Right lobe of liver (tissue), 6 donors: ENCODE results near the gene TEDC2. TPM values are rescaled to one million over a fixed set of nuclear protein-coding genes. Genes with fewer than 3 reads are reported as not detected.

Experiments used
- ATAC-seq, 4 donors: fragments of 200-7000 bp; cut with Tn5 transposase; one replicate each; pipeline ENCODE4 v1.9.1; 2020; ENCODE audit warnings: mild to moderate bottlenecking in 4 of 4, moderate library complexity in 4 of 4
- DNase-seq, 3 donors: peaks; one replicate each; pipeline ENCODE4 v3.0.0-alpha.2; 2020
- H3K27ac ChIP-seq, 3 donors: fragments of 200-600 bp; one replicate each; pipeline ENCODE4 v1.8.0; 2022
- H3K27me3 ChIP-seq, 2 donors: fragments of 200-600 bp; one replicate each; pipeline ENCODE4 v1.8.0; 2022
- H3K36me3 ChIP-seq, 4 donors: fragments of 200-600 bp; sonication (generic) in 1 of 4; one replicate each; pipeline versions ENCODE4 v1.5.1 to v1.8.0; 2017 to 2022; ENCODE audit warnings: control low read depth in 1 of 4
- H3K4me1 ChIP-seq, 4 donors: fragments of 200-600 bp; sonication (generic) in 1 of 4; one replicate each; pipeline versions ENCODE4 v1.5.1 to v1.8.0; 2017 to 2022; ENCODE audit warnings: control low read depth in 1 of 4
- H3K4me3 ChIP-seq, 3 donors: fragments of 200-600 bp; one replicate each; pipeline ENCODE4 v1.8.0; 2022
- H3K9me3 ChIP-seq, 4 donors: fragments of 200-600 bp; sonication (generic) in 1 of 4; one replicate each; pipeline versions ENCODE4 v1.5.1 to v1.8.0; 2017 to 2022; ENCODE audit warnings: control low read depth in 1 of 4
- POLR2A ChIP-seq: fragments of 450-650 bp; IDR thresholded peaks from one replicate; pipeline ENCODE4 v1.6.1; 2017; ENCODE audit warnings: antibody characterized with exemption, mild to moderate bottlenecking
- WGBS: methylation state at CpG from one replicate; pipeline ENCODE4 v1.1.6; 2018; ENCODE audit warnings: low coverage, low lambda C conversion rate; ENCODE audit not compliant: insufficient coverage; ENCODE audit errors: missing lambda C conversion rate; 5-methylcytosine and 5-hydroxymethylcytosine counted together
- intact Hi-C, 2 donors: fragments of 100-400 bp; cut with DNase I; formaldehyde crosslinking; loops; one replicate each; pipeline versions ENCODE4 v1.11.2 to v1.14.1; 2022
- total RNA-seq, 6 experiments: library from RNA; depleted of rRNA in 2 of 6; stranded (reverse); fragments of >200 nt in 2 of 6; fragmentation: NEBNext Ultra II Directional in 3 of 6; extraction: Animal tissue kit (Norgen Biotek cat#: 25700) in 3 of 6; gene quantifications; one replicate each; pipeline versions ENCODE4 v1.1.0 to v1.2.4, GENCODE V29; 2016 to 2023
- TF ChIP-seq, protein P1 (sequence below), 4 donors: fragments of 200-600 bp in 3 of 4; fragments of 450-650 bp in 1 of 4; IDR thresholded peaks; one replicate each; pipeline versions ENCODE4 v1.5.1 to v1.8.0; 2016 to 2022; ENCODE audit warnings: antibody characterized with exemption in 4 of 4, mild to moderate bottlenecking in 2 of 4
- donor health status: DM: no; HTN: yes; CAD: no.
- donor health status: DM: no; HTN: no; CAD: no.
- donor health status: DM: no; HTN: no; CAD: no.
- donor health status: DM: no; HTN: yes; CAD: no.
- donor health status: DM: no; HTN: yes; CAD: no.

TEDC2 gene
- total RNA-seq, 6 experiments from 2014 or later, result 0.35 to 2.8 (median 0.87) TPM

DNA sequence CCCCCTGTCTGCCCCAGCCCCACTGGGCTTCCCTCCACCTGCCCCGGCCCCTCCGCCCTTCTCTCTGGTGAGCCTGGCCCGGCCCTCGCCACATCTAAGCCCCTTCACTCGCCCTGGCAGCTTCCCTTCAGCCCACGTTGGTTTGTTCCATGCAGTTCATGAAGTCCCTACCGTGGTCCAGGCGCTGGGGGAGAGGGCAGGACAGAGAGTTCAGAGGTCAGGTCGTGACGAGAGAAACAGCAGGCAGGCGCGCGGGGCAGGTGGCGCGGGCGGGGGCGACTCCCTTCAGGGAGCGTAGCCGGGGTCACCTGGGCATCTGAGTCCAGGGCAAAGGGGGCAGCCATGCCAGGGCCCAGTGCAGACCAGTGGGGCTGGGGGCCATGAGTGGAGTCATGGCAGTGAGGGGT lies 8.9 kb upstream of the TEDC2 start:
- intact Hi-C loops, result no loop called here
- H3K9me3 ChIP-seq, result no peaks in the 10 kb centered on the region
- WGBS, result 86% methylated on average over 6 of the region's 19 CpGs
- H3K36me3 ChIP-seq, result no peaks in the 10 kb centered on the region
- H3K27me3 ChIP-seq, result no peaks in the 10 kb centered on the region
- no peaks in the 10 kb centered on the region for H3K4me1 ChIP-seq
- no peak for DNase-seq
- no peak overlapping the region for H3K4me3 ChIP-seq
- no peak overlapping the region for H3K27ac ChIP-seq
- TF ChIP-seq, protein P1, sequence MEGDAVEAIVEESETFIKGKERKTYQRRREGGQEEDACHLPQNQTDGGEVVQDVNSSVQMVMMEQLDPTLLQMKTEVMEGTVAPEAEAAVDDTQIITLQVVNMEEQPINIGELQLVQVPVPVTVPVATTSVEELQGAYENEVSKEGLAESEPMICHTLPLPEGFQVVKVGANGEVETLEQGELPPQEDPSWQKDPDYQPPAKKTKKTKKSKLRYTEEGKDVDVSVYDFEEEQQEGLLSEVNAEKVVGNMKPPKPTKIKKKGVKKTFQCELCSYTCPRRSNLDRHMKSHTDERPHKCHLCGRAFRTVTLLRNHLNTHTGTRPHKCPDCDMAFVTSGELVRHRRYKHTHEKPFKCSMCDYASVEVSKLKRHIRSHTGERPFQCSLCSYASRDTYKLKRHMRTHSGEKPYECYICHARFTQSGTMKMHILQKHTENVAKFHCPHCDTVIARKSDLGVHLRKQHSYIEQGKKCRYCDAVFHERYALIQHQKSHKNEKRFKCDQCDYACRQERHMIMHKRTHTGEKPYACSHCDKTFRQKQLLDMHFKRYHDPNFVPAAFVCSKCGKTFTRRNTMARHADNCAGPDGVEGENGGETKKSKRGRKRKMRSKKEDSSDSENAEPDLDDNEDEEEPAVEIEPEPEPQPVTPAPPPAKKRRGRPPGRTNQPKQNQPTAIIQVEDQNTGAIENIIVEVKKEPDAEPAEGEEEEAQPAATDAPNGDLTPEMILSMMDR (IDR thresholded peaks at IDR 0.05), result no peak
- TF ChIP-seq POLR2A, result no peak
- ATAC-seq, result no peak

DNA sequence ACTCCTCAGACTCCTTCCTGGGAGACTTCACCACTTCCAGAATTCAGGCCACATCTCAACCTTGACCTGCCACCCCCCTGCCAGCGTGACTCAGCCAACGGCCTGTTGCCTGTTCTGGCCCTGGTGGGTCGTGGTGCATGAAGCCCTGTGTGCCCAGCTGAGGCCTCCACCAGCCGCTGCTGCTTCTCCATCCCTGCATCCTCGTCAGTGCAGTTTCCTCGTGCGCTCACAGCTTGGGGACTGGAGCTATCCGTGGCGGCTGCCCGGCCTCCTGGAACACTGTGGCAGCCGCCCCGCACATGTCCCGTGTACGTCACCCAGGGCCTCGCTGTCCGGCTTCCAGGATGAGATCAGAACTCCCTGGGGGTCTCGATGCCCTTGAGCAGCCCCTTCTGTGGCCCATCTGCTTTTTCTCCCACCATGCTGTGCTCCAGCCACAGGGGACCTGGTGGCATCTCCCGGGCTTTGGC lies 8.0 kb upstream of the TEDC2 start:
- ATAC-seq (no peak), DNase-seq (no peak)
- no peak for TF ChIP-seq POLR2A
- TF ChIP-seq, protein P1 (IDR thresholded peaks at IDR 0.05), result no peak
- H3K9me3 ChIP-seq, result no peaks in the 10 kb centered on the region
- H3K27ac ChIP-seq, result no peak overlapping the region
- no peak overlapping the region for H3K4me3 ChIP-seq
- H3K36me3 ChIP-seq, result no peaks in the 10 kb centered on the region
- no peaks in the 10 kb centered on the region for H3K27me3 ChIP-seq
- WGBS, result 100% methylated on average over 8 of the region's 18 CpGs
- intact Hi-C loops, result no loop called here
- no peaks in the 10 kb centered on the region for H3K4me1 ChIP-seq

DNA sequence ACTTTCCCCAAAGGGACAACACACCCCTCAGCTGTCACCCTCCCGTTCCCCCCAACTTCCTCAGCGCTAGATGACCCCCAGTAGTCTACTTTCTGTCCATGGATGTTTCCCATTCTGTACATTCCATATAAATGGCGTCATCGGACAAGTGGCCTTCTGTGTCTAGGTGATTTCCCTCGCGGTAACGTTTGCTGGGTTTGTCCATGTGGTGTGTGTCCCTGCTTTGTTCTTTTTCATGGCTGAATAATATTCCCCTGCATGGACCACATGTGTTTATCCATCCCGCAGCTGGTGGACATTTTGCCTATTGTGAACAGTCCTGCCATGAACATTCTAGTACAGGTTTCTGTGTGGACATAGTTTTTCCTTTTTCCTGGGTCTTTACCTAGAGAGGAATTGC lies 7.3 kb upstream of the TEDC2 start:
- ATAC-seq, result no peak
- Histone ChIP-seq H3K4me1 (no peaks in the 10 kb centered on the region), H3K27ac (no peak overlapping the region), H3K36me3 (no peaks in the 10 kb centered on the region), H3K4me3 (no peak overlapping the region), H3K9me3 (no peaks in the 10 kb centered on the region), H3K27me3 (no peaks in the 10 kb centered on the region)
- intact Hi-C loops, result no loop called here
- TF ChIP-seq, protein P1 (IDR thresholded peaks at IDR 0.05), result no peak
- TF ChIP-seq POLR2A, result no peak
- WGBS, result 100% methylated on average over 6 of the region's 8 CpGs
- no peak for DNase-seq

DNA sequence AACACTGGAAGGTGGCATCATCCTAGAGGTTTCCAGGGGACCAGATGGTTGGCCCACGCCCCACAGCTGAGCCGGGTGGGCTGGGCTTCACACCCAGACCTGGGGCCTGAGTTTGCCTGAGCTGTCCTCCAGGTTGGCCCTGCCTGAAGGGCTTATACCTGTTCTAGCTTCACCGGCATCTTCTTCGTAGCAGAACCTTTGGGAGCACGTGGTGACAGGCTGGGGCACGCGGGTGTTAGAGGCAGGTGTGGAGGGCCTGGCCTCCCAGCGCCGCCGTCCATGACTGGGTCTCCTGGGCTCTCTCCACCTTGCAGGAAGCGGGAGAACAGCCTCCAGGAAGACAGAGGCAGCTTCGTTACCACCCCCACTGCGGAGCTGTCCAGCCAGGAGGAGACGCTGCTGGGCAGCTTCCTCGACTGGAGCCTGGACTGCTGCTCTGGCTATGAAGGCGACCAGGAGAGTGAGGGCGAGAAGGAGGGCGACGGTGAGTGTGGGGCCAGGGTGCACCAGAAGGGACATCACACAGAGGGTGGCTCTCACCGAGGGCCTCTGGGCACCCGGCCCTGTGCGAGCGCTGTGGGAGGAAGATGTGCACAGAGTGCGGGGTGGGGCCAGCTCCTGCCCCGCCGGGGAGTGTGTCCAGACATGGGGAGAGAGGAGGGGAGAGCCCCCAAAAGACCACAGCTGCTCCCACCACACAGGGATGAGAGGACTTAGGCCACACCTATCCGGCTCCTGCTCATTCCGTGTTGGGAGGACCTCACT lies 4.6 kb upstream of the TEDC2 start:
- Histone ChIP-seq H3K4me1 (peaks cover 0 to 7% (median 0%) of the 10 kb centered on the region in 4 donors), H3K27ac (no peak overlapping the region), H3K9me3 (no peaks in the 10 kb centered on the region), H3K36me3 (no peaks in the 10 kb centered on the region), H3K27me3 (no peaks in the 10 kb centered on the region), H3K4me3 (no peak overlapping the region)
- ATAC-seq (no peak), DNase-seq (no peak)
- 95% methylated on average over 8 of the region's 28 CpGs for WGBS
- intact Hi-C loops, result no loop called here
- TF ChIP-seq, protein P1 (IDR thresholded peaks at IDR 0.05), result no peak
- no peak for TF ChIP-seq POLR2A
